Activated CD8-positive, alpha-beta memory T cell treated with anti-CD3 and anti-CD28 coated beads for 48 hours (primary cell): ENCODE measurements around the gene ADD3.
"Not testable (repeated sequence)": the region's sequence is repeated elsewhere in the genome, so short reads cannot be mapped to it uniquely, and the experiment has no call there.

Source experiments
- DNase-seq, 3 experiments: peaks; one replicate each; pipeline ENCODE4 v3.0.0-alpha.2; 2020; ENCODE audit warnings: low read depth in 2 of 3, low spot score in 2 of 3

The ADD3 gene

GRCh38 chr10:110033701-110034235, 26.0 kb downstream of the ADD3 start:
- DNase-seq = no peak

GRCh38 chr10:110034596-110034995, 26.8 kb downstream of the ADD3 start:
- no peak for DNase-seq

DNA sequence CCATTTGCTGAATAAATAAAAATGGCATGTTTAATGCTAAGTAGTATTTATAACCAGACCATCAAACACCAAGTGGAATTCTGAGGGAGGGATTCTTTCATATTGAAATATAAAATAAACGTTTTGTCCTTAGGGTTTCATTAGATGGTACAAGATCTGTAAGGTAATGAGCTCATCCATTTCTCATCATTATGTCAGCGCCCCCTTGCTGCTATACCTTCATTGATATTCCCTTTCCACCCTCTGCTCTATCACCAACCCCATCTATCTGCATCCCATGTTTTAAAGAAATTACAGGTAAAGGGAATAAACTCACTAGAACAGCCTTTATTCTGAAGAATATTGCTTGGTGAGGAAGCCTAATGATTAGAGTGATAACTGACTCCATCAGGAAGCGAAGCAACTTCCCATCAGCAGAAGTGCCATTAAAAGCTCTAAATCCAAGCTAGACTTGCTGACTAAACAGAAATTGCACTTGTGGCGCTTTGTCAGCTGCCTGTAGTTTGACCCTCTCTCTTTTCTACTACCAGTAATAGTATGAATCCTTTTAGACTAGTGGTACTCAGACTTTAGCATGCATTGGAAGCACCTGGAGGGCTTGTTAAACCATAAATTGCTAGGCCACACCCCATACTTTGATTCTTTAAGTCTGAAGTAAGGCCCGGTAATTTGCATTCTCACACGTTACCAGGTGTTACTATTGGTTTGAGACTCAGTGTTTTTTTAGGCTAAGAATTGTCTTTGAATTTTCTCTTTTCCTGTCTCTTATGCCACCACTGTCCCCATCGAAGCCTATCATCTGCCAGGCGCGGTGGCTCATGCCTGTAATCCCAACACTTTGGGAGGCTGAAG, 27.5 kb downstream of the ADD3 start:
- no peak for DNase-seq

DNA sequence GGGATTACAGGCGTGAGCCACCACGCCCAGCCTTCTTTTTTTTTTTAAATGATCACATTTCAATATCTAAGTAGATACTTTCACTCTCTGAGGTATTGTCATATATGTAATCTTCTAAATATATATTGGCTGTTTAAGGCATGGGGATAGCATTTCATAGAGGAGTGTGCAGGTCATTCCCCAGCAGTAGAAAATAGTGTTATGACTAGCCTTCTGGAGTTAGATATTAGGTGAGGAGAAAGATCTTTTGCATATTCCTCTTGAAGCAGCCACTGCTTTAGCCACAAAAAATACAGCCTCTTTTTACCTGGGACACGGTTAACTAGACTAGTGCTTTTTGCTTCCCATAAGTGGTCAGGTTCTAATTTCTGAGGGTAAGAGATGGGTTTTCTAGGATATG, 28.9 kb downstream of the ADD3 start:
- DNase-seq = no peak

DNA sequence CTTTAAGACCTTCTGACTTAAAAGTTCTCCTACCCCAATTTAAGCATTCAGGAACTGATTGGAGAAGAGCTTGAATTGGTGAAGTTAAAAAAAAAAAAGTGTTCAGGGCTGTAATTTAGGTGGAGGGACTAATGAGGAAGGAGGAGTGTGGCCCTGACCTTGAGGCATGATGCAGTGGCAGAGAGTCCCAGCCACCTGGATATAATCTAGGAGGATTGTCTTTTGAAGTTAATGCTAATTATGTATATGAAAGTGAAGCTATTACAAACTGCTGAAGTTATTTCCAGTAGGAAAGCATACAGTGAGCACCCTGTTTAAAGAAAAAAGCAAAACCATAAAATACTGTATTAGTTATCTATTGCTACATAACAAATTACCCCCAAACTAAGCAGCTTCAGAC, 31.5 kb downstream of the ADD3 start:
- DNase-seq = no peak

DNA sequence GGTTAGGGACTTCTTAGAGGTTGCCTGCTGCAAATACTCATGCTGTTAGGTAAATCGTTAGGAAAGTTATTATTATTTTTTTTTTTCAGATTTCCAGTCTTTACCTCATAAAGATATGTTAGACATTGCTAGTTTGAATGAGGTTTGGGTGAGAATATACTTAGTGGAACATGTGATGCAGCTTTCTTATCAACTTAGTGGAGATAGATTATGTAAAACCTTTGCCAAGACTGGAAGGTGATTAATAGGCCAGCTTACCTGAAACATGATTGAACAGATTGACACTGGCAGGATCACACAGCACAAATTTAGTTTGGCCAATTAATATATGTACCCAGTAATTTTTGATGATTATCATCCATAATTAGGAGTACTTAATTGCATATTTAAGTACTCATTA, 32.3 kb downstream of the ADD3 start:
- DNase-seq = no peak

GRCh38 chr10:110040767-110041478, 33.1 kb downstream of the ADD3 start:
- no peak for DNase-seq

DNA sequence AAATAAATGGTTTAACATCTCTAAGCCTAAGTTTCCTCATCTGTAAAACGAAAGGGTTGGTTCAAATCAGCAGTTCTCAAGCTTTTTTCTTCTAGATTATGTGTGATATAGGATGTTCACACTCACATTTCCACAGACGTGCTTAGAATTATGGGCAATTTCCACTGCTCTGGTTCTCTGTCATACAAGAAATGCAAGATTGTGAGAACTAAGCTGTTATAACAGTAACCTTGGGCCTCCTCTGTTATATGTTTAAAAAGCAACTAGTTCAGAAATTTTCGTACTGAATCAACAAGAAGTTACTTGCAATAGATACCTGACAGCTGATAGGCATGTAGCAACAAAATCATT, 33.7 kb downstream of the ADD3 start:
- DNase-seq = no peak

DNA sequence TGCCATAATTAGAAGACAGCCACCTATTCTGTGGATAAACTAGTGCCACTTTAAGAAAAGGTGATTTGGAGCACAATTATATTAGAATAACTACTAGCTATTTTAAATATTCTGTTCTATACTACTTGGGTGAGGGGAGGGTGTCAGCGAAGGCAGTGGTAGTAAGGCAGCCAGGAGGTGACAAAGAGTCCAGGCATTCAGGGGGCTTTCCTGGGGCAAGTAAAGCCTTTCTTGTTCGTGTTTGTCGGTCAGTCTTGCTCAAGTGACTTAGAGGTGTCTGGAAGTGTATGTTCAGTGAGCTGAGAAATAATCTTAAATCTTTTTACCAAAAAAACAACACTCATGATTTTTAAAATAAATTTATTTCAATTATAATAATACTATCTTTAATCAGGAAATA, 34.4 kb downstream of the ADD3 start:
- no peak for DNase-seq

DNA sequence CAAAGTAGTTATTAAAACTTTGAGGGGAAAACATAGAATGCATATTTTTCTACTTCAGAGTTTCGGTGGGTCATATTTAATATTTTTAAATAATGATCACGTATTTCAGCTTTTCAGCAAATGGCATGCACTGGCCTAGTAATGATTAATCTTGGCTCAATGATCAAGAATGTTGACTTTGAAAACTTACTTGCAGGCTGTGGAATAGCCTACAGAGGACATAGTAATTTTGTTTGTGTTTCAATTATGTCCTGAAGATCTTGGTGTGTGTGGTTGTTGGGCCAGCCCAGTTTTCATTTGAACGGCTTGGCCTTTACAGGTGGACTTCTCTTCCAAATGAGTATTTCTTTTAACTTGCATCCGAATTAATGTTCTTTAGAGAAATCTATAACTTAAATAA, 35.1 kb downstream of the ADD3 start:
- no peak for DNase-seq

GRCh38 chr10:110044681-110045080, 36.9 kb downstream of the ADD3 start:
- DNase-seq = no peak

- no peak for DNase-seq
These were observed 38.0 kb downstream of the ADD3 start for GRCh38 chr10:110045772-110046171.

GRCh38 chr10:110048145-110048544, 40.4 kb downstream of the ADD3 start:
- not testable (repeated sequence) for DNase-seq

DNA sequence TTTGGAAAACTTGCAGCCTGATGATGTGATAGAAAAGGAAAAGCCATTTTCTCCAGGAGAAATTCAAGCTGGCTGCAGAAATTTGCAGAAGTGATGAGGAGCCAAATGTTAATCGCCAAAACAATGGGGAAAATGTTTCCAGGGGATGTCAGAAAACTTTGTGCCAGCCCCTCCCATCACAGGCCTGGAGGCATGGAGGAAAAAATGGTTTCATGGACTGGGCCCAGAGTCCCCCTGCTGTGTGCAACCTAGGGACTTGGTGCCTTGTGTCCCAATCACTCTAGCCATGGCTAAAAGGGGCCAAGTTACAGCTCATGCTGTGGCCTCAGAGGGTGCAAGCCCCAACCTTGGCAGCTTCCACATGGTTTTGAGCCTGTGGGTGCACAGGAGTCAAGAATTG, 41.0 kb downstream of the ADD3 start:
- no peak for DNase-seq

DNA sequence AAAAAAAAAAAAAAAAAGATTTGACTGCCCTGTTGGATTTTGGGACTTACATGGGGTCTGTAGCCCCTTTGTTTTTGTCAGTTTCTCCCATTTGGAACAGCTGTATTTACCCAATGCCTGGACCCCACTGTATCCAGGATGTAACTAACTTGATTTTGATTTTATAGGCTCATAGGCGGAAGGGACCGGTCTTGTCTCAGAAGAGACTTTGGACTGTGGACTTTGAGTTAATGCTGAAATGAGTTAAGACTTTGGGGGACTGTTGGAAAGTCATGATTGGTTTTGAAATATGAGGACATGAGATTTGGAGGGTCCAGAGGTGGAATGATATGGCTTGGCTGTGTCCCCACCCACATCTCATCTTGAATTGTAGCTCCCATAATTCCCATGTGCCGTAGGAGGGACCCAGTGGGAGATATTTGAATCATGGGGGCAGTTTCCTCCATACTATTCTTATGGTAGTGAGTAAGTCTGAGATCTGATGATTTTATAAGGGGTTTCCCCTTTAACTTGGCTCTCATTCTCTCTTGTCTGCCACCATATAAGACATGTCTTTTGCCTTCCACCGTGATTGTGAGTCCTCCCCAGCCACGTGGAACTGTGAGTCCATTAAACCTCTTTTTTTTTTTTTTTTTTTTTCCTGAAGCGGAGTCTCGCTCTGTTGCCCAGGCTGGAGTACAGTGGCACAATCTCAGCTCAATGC, 42.3 kb downstream of the ADD3 start:
- not testable (repeated sequence) for DNase-seq

DNA sequence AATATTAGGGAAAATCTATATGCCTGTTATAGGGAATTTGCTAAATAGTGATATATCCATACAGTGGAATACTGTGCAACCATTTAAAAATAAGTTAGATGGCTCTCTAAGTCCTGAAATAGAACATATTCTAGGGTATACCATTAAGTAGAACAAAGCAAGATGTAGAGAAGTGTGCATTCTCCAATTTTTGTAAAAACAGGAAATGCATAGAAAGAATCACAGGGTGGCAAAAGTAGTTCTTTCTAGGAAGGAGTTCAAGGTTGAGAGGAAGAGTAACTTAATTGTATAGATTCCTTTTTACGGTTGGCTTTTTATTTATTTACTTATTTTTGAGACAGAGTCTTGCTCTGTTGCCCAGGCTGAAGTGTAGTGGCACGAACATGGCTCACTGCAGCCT, 43.7 kb downstream of the ADD3 start:
- no peak for DNase-seq

DNA sequence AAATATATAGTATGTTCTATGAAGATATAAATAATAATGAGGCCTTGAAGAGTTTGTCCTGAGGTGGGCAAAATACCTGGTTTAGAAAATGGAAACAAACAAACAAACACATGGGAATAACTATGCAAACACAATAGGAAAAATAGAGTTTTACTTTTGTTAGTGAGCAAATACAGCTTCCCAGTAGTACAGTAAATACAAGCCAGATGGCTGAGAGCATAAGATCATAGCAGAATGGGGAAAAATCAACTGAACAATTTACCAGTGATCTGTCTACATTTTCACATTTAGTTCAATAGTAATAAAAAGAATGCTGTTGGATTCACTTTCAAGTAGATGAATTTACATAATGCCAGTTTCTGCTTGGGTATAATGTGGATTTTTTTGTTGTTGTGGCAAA, 45.1 kb downstream of the ADD3 start:
- no peak for DNase-seq

DNA sequence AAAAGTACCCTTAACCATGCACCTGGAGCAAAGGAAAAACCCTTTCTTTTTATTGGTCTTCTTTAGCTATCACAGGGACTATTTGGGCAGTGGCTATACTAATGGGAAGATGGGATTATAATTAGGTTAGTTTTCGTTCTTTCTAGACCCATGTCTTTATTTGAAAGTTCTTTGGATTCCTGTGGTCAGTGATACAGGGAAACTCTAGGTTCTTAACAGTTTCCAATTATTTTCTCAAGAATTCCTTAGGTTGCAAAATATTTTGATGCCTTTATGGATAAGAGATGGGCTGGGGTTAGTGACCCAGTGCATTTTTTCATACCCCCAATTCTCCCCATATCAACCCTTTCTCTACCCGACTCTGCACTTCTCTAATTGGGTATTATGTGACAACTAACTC, 49.0 kb downstream of the ADD3 start:
- no peak for DNase-seq

DNA sequence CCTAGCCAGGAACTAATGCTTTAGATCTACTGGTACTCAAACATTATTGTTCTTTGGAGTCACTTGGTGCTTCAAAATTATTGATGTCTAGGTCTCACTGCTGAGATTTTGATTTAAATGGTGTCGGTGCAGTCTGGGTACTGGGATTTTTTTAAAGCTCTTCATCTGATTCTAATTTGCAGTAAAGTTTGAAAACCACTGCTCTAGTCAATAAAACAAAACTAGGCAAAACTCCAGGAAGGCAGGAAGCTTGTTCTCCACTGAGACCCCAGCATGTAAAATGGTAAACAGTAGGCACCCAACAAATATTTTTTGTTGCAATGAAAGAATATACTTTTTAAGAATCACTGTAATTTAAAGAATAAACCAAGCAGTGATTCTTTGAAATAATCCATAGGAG, 49.7 kb downstream of the ADD3 start:
- no peak for DNase-seq

GRCh38 chr10:110058212-110058611, 50.4 kb downstream of the ADD3 start:
- DNase-seq = no peak

- DNase-seq = no peak
These were observed 52.1 kb downstream of the ADD3 start for GRCh38 chr10:110059925-110060324.

GRCh38 chr10:110061687-110062086, 53.9 kb downstream of the ADD3 start:
- no peak for DNase-seq
